KG1 (cell line): ENCODE results near the gene NUP43.
"Not testable (repeated sequence)": the region's sequence is repeated elsewhere in the genome, so short reads cannot be mapped to it uniquely, and the experiment has no call there.

Source experiments
- DNase-seq: peaks from one replicate; lab custom pipeline; 2025; lab: John Stamatoyannopoulos, UW

NUP43 gene

GRCh38 chr6:149691201-149691600 is 55.1 kb downstream of the NUP43 start:
- no peak for DNase-seq

GRCh38 chr6:149686230-149686629 is 60.1 kb downstream of the NUP43 start:
- DNase-seq = no peak

- DNase-seq = no peak
Observed at GRCh38 chr6:149683256-149683859, 63.0 kb downstream of the NUP43 start.

GRCh38 chr6:149681845-149682244 is 64.5 kb downstream of the NUP43 start:
- DNase-seq = not testable (repeated sequence)

GRCh38 chr6:149681209-149681608 is 65.1 kb downstream of the NUP43 start:
- DNase-seq = no peak

GRCh38 chr6:149680503-149680902 is 65.8 kb downstream of the NUP43 start:
- no peak for DNase-seq
